Measurements from ENCODE around the gene HEYL. TPM values are rescaled to one million over a fixed set of nuclear protein-coding genes. Genes with fewer than 3 reads are reported as not detected.
"Not testable (repeated sequence)": the region's sequence is repeated elsewhere in the genome, so short reads cannot be mapped to it uniquely, and the experiment has no call there.

Gene HEYL
- total RNA-seq, 2 donors from 2014 or later: 0.32 to 0.89 TPM

GRCh38 chr1:39626646-39627045, 12.8 kb downstream of the HEYL start:
- Mint-ChIP-seq H3K27me3 (ENCODE audit: low read depth) (peaks cover 30% of the 10 kb centered on the region), H3K36me3 (ENCODE audit: insufficient read depth in 2 of 2) (no peaks in the 10 kb centered on the region), H3K9me3 (no peaks in the 10 kb centered on the region), H3K4me1 (ENCODE audit: low read depth) (peaks cover 20% of the 10 kb centered on the region), H3K4me3 (no peak overlapping the region), H3K27ac (no peak overlapping the region)
- DNase-seq: no peak
- no peak for ATAC-seq (replicated peaks in 1 of 2)

- Mint-ChIP-seq H3K36me3 (ENCODE audit: insufficient read depth in 2 of 2) (no peaks in the 10 kb centered on the region), H3K27ac (no peak overlapping the region), H3K4me3 (no peak overlapping the region), H3K4me1 (ENCODE audit: low read depth) (peaks cover 13% of the 10 kb centered on the region), H3K27me3 (ENCODE audit: low read depth) (peaks cover 29% of the 10 kb centered on the region), H3K9me3 (no peaks in the 10 kb centered on the region)
- DNase-seq (no peak), ATAC-seq (replicated peaks in 1 of 2) (no peak)
These were observed 13.8 kb downstream of the HEYL start for GRCh38 chr1:39625462-39626273.

GRCh38 chr1:39625009-39625408, 14.4 kb downstream of the HEYL start:
- peaks cover 9% of the 10 kb centered on the region for H3K4me1 Mint-ChIP-seq (ENCODE audit: low read depth)
- no peak overlapping the region for H3K27ac Mint-ChIP-seq
- no peaks in the 10 kb centered on the region for H3K36me3 Mint-ChIP-seq (ENCODE audit: insufficient read depth in 2 of 2)
- H3K9me3 Mint-ChIP-seq: no peaks in the 10 kb centered on the region
- no peak for DNase-seq
- H3K4me3 Mint-ChIP-seq: no peak overlapping the region
- H3K27me3 Mint-ChIP-seq (ENCODE audit: low read depth): peaks cover 23% of the 10 kb centered on the region
- no peak for ATAC-seq (replicated peaks in 1 of 2)

- H3K36me3 Mint-ChIP-seq (ENCODE audit: insufficient read depth in 2 of 2): no peaks in the 10 kb centered on the region
- H3K4me3 Mint-ChIP-seq: no peak overlapping the region
- H3K9me3 Mint-ChIP-seq: no peaks in the 10 kb centered on the region
- H3K27me3 Mint-ChIP-seq (ENCODE audit: low read depth): peaks cover 23% of the 10 kb centered on the region
- H3K27ac Mint-ChIP-seq: no peak overlapping the region
- no peaks in the 10 kb centered on the region for H3K4me1 Mint-ChIP-seq (ENCODE audit: low read depth)
- ATAC-seq (replicated peaks in 1 of 2) (no peak), DNase-seq (no peak)
These were observed 16.4 kb downstream of the HEYL start for GRCh38 chr1:39623053-39623452.

GRCh38 chr1:39622427-39622826, 17.0 kb downstream of the HEYL start:
- ATAC-seq (replicated peaks in 1 of 2) (no peak), DNase-seq (no peak)
- no peaks in the 10 kb centered on the region for H3K36me3 Mint-ChIP-seq (ENCODE audit: insufficient read depth in 2 of 2)
- H3K27ac Mint-ChIP-seq: no peak overlapping the region
- no peaks in the 10 kb centered on the region for H3K9me3 Mint-ChIP-seq
- peaks cover 27% of the 10 kb centered on the region for H3K27me3 Mint-ChIP-seq (ENCODE audit: low read depth)
- H3K4me3 Mint-ChIP-seq: no peak overlapping the region
- H3K4me1 Mint-ChIP-seq (ENCODE audit: low read depth): no peaks in the 10 kb centered on the region

GRCh38 chr1:39620659-39621165, 18.7 kb downstream of the HEYL start:
- ATAC-seq (replicated peaks in 1 of 2) (no peak), DNase-seq (no peak)
- H3K4me3 Mint-ChIP-seq: no peak overlapping the region
- no peaks in the 10 kb centered on the region for H3K4me1 Mint-ChIP-seq (ENCODE audit: low read depth)
- no peaks in the 10 kb centered on the region for H3K36me3 Mint-ChIP-seq (ENCODE audit: insufficient read depth in 2 of 2)
- H3K27ac Mint-ChIP-seq: no peak overlapping the region
- peaks cover 31% of the 10 kb centered on the region for H3K27me3 Mint-ChIP-seq (ENCODE audit: low read depth)
- H3K9me3 Mint-ChIP-seq: no peaks in the 10 kb centered on the region

- Mint-ChIP-seq H3K4me3 (no peak overlapping the region), H3K9me3 (no peaks in the 10 kb centered on the region), H3K36me3 (ENCODE audit: insufficient read depth in 2 of 2) (no peaks in the 10 kb centered on the region), H3K4me1 (ENCODE audit: low read depth) (no peaks in the 10 kb centered on the region), H3K27me3 (ENCODE audit: low read depth) (peaks cover 7% of the 10 kb centered on the region), H3K27ac (no peak overlapping the region)
- ATAC-seq (replicated peaks in 1 of 2) (no peak), DNase-seq (no peak)
These were observed 21.9 kb downstream of the HEYL start for GRCh38 chr1:39617488-39618049.

GRCh38 chr1:39615086-39615673, 24.3 kb downstream of the HEYL start:
- Mint-ChIP-seq H3K9me3 (no peaks in the 10 kb centered on the region), H3K27me3 (ENCODE audit: low read depth) (peaks cover 7% of the 10 kb centered on the region), H3K36me3 (ENCODE audit: insufficient read depth in 2 of 2) (no peaks in the 10 kb centered on the region), H3K27ac (no peak overlapping the region), H3K4me1 (ENCODE audit: low read depth) (no peaks in the 10 kb centered on the region), H3K4me3 (no peak overlapping the region)
- DNase-seq (no peak), ATAC-seq (replicated peaks in 1 of 2) (no peak)

GRCh38 chr1:39614488-39614887, 25.0 kb downstream of the HEYL start:
- Mint-ChIP-seq H3K9me3 (no peaks in the 10 kb centered on the region), H3K4me3 (no peak overlapping the region), H3K27me3 (ENCODE audit: low read depth) (peaks cover 7% of the 10 kb centered on the region), H3K36me3 (ENCODE audit: insufficient read depth in 2 of 2) (no peaks in the 10 kb centered on the region), H3K27ac (no peak overlapping the region), H3K4me1 (ENCODE audit: low read depth) (peaks cover 3% of the 10 kb centered on the region)
- DNase-seq: no peak
- no peak for ATAC-seq (replicated peaks in 1 of 2)

GRCh38 chr1:39613250-39613649, 26.2 kb downstream of the HEYL start:
- H3K4me1 Mint-ChIP-seq (ENCODE audit: low read depth): peaks cover 5% of the 10 kb centered on the region
- no peak overlapping the region for H3K27ac Mint-ChIP-seq
- H3K36me3 Mint-ChIP-seq (ENCODE audit: insufficient read depth in 2 of 2): no peaks in the 10 kb centered on the region
- DNase-seq: no peak
- no peak for ATAC-seq (replicated peaks in 1 of 2)
- H3K4me3 Mint-ChIP-seq: no peak overlapping the region
- peaks cover 7% of the 10 kb centered on the region for H3K27me3 Mint-ChIP-seq (ENCODE audit: low read depth)
- no peaks in the 10 kb centered on the region for H3K9me3 Mint-ChIP-seq

GRCh38 chr1:39609618-39610331, 29.7 kb downstream of the HEYL start:
- Mint-ChIP-seq H3K4me3 (peak overlapping the region in 1 of 2 donors; percentile 20), H3K27ac (no peak overlapping the region), H3K27me3 (ENCODE audit: low read depth) (no peaks in the 10 kb centered on the region), H3K36me3 (ENCODE audit: insufficient read depth in 2 of 2) (no peaks in the 10 kb centered on the region), H3K9me3 (no peaks in the 10 kb centered on the region), H3K4me1 (ENCODE audit: low read depth) (peaks cover 14% of the 10 kb centered on the region)
- DNase-seq: peak; percentile 80 to 85
- ATAC-seq (replicated peaks in 1 of 2): peak; percentile 82 to 93

GRCh38 chr1:39608921-39609320, 30.5 kb downstream of the HEYL start:
- no peak for ATAC-seq (replicated peaks in 1 of 2)

GRCh38 chr1:39603677-39604076, 35.8 kb downstream of the HEYL start:
- H3K36me3 Mint-ChIP-seq (ENCODE audit: insufficient read depth in 2 of 2); H3K27me3 Mint-ChIP-seq (ENCODE audit: low read depth); H3K4me3 Mint-ChIP-seq; H3K9me3 Mint-ChIP-seq; DNase-seq; ATAC-seq (replicated peaks in 1 of 2); H3K27ac Mint-ChIP-seq: not testable (repeated sequence)
- peaks cover 12% of the 10 kb centered on the region for H3K4me1 Mint-ChIP-seq (ENCODE audit: low read depth)

More at GRCh38 chr1:39608921-39609320, 30.5 kb downstream of the HEYL start:
- Mint-ChIP-seq H3K36me3 (ENCODE audit: insufficient read depth in 2 of 2) (no peaks in the 10 kb centered on the region), H3K4me1 (ENCODE audit: low read depth) (peaks cover 14% of the 10 kb centered on the region), H3K27ac (no peak overlapping the region), H3K27me3 (ENCODE audit: low read depth) (peaks cover 3% of the 10 kb centered on the region), H3K9me3 (no peaks in the 10 kb centered on the region), H3K4me3 (no peak overlapping the region)
- no peak for DNase-seq
